NCI-H510A treated with DMSO at 0.1 percent for 48 hours (cell line): ENCODE data around the gene UMOD.
A peak's percentile ranks its signal among the peaks of the same experiment; 100 is the strongest.

ENCODE experiments used
- DNase-seq: peaks from one replicate; lab custom pipeline; 2025; lab: John Stamatoyannopoulos, UW

UMOD gene

GRCh38 chr16:20363191-20363590, 10.7 kb upstream of the UMOD start:
- DNase-seq = no peak

GRCh38 chr16:20359997-20360396, 7.5 kb upstream of the UMOD start:
- DNase-seq = no peak

- DNase-seq = no peak
Measured at GRCh38 chr16:20355114-20355782, 2.7 kb upstream of the UMOD start.

GRCh38 chr16:20353379-20353778, 864 bp upstream of the UMOD start:
- DNase-seq = no peak

GRCh38 chr16:20349615-20350014, 2.9 kb downstream of the UMOD start:
- no peak for DNase-seq

- DNase-seq = peak; percentile 65
Measured at GRCh38 chr16:20348365-20349185, 3.9 kb downstream of the UMOD start.

GRCh38 chr16:20347666-20348364, 4.7 kb downstream of the UMOD start:
- no peak for DNase-seq

GRCh38 chr16:20344611-20345010, 7.9 kb downstream of the UMOD start:
- no peak for DNase-seq

- DNase-seq = no peak
Measured at GRCh38 chr16:20339744-20340143, 12.8 kb downstream of the UMOD start.

- DNase-seq = peak; percentile 41
Measured at GRCh38 chr16:20336955-20337354, 15.6 kb downstream of the UMOD start.

GRCh38 chr16:20334396-20334795, 18.1 kb downstream of the UMOD start:
- DNase-seq = no peak

GRCh38 chr16:20333120-20333519, 19.4 kb downstream of the UMOD start:
- no peak for DNase-seq

- DNase-seq = no peak
Measured at GRCh38 chr16:20332411-20332810, 20.1 kb downstream of the UMOD start.

GRCh38 chr16:20331635-20332034, 20.9 kb downstream of the UMOD start:
- no peak for DNase-seq

GRCh38 chr16:20329392-20330138, 22.9 kb downstream of the UMOD start:
- no peak for DNase-seq

GRCh38 chr16:20327444-20328041, 25.0 kb downstream of the UMOD start, which contains the start of gene GP2:
TSS of gene GP2 (minus strand) at chr16:20327513. CDS start at chr16:20326431, 1,082 bp downstream.
- peak; percentile 87 for DNase-seq

GRCh38 chr16:20326321-20326720, 26.2 kb downstream of the UMOD start:
- no peak for DNase-seq

- DNase-seq = no peak
Measured at GRCh38 chr16:20325005-20325404, 27.5 kb downstream of the UMOD start.

GRCh38 chr16:20323591-20324117, 28.9 kb downstream of the UMOD start:
- DNase-seq = peak; percentile 92

- DNase-seq = no peak
Measured at GRCh38 chr16:20322696-20323095, 29.8 kb downstream of the UMOD start.

- DNase-seq = no peak
Measured at GRCh38 chr16:20321671-20322070, 30.8 kb downstream of the UMOD start.
